Measurements from ENCODE around the gene SHC1. TPM values are rescaled to one million over a fixed set of nuclear protein-coding genes. Genes with fewer than 3 reads are reported as not detected.

The SHC1 gene
- total and polyA plus RNA-seq, 2 donors (not counting 1 experiment from before 2014, with no cell fraction given): 50.1 to 61.4 TPM

- no peaks in the 10 kb centered on the region for H3K9me3 ChIP-seq (ENCODE audit: control extremely low read depth in 1 of 3, control insufficient read depth in 2 of 3, insufficient read depth in 1 of 3, low read length in 2 of 3)
- Mint-ChIP-seq H3K4me1 (peaks cover 57% of the 10 kb centered on the region), H3K9me3 (ENCODE audit: insufficient read depth) (no peaks in the 10 kb centered on the region), H3K27me3 (no peaks in the 10 kb centered on the region), H3K27ac (peak overlapping the region; percentile 100), H3K4me3 (peak overlapping the region; percentile 97)
- CTCF ChIA-PET: interaction anchor here (0.6 to 2.9 kb wide), 25 partner anchors 8 to 609 kb away, joined by 3 to 30 read pairs (median 7); partner anchors contain the start of genes PBXIP1, PYGO2 and SHC1
- intact Hi-C loops (cut with micrococcal nuclease): loop anchor here (1.0 to 5.0 kb wide), 12 partner anchors 18 to 920 kb away; partner anchors contain the start of genes ADAR, ATP8B2, CKS1B and EFNA4
- POLR2A ChIA-PET: interaction anchor here (0.7 to 1.7 kb wide), 12 partner anchors 14 to 717 kb away, joined by 3 to 9 read pairs (median 4); partner anchors contain the start of genes KCNN3, PBXIP1, PYGO2 and UBAP2L
- H2AFZ ChIP-seq (ENCODE audit: insufficient read depth, low read depth, low read length, poor library complexity, severe bottlenecking): peak overlapping the region; percentile 98
- H3K4me1 ChIP-seq (ENCODE audit: control insufficient read depth in 2 of 2, insufficient read depth in 2 of 2, low read length in 2 of 2): peaks cover 39 to 57% of the 10 kb centered on the region in 2 donors
- no peaks in the 10 kb centered on the region for H3K27me3 ChIP-seq (replicated peaks in 1 of 4; ENCODE audit: control extremely low read depth in 1 of 4, control insufficient read depth in 3 of 4, insufficient read depth in 4 of 4, low read length in 3 of 4)
- H3K79me2 ChIP-seq (ENCODE audit: control insufficient read depth, insufficient read depth, low read length): peaks cover 42% of the 10 kb centered on the region
- WGBS (ENCODE audit: insufficient coverage): 0% methylated on average over 34 of the region's 36 CpGs
- TF ChIP-seq EZH2 (IDR thresholded peaks at IDR 0.05; ENCODE audit: borderline replicate concordance, insufficient read depth, low read depth, low read length, poor library complexity, severe bottlenecking) (no peak), CTCF (IDR thresholded peaks at IDR 0.05) (no peak)
- peak; percentile 76 for ATAC-seq (ENCODE audit: low read depth)
- H3K9ac ChIP-seq (ENCODE audit: low read length): peak overlapping the region; percentile 93
- peak; percentile 97 for DNase-seq
- peak overlapping the region; percentile 98 for H3K27ac ChIP-seq (ENCODE audit: low read length in 2 of 2)
- H4K20me1 ChIP-seq (ENCODE audit: control insufficient read depth, insufficient read depth, low read length, poor library complexity, severe bottlenecking): peaks cover 3% of the 10 kb centered on the region
- H3K4me3 ChIP-seq (ENCODE audit: control extremely low read depth in 1 of 5, extremely low read depth in 1 of 5, insufficient read depth in 1 of 5, low read depth in 2 of 5, low read length in 4 of 5): peak overlapping the region; percentile 76 to 90 (median 80)
- no peaks in the 10 kb centered on the region for H3K36me3 ChIP-seq (replicated peaks in 1 of 2; ENCODE audit: control extremely low read depth in 1 of 2, control insufficient read depth in 1 of 2, extremely low read depth in 1 of 2, insufficient read depth in 2 of 2, low read length in 1 of 2)
- peak overlapping the region; percentile 80 for H3K4me2 ChIP-seq (replicated peaks; ENCODE audit: low read depth, low read length, poor library complexity, severe bottlenecking)
Observed at GRCh38 chr1:154937085-154937987, 33.2 kb downstream of the SHC1 start.

All from B cell (primary cell).